ENCODE data around the gene KCNB1. TPM values are rescaled to one million over a fixed set of nuclear protein-coding genes. Genes with fewer than 3 reads are reported as not detected.

Gene KCNB1
- total RNA-seq, 2 donors from 2014 or later: 2.8 to 16.1 TPM

DNA sequence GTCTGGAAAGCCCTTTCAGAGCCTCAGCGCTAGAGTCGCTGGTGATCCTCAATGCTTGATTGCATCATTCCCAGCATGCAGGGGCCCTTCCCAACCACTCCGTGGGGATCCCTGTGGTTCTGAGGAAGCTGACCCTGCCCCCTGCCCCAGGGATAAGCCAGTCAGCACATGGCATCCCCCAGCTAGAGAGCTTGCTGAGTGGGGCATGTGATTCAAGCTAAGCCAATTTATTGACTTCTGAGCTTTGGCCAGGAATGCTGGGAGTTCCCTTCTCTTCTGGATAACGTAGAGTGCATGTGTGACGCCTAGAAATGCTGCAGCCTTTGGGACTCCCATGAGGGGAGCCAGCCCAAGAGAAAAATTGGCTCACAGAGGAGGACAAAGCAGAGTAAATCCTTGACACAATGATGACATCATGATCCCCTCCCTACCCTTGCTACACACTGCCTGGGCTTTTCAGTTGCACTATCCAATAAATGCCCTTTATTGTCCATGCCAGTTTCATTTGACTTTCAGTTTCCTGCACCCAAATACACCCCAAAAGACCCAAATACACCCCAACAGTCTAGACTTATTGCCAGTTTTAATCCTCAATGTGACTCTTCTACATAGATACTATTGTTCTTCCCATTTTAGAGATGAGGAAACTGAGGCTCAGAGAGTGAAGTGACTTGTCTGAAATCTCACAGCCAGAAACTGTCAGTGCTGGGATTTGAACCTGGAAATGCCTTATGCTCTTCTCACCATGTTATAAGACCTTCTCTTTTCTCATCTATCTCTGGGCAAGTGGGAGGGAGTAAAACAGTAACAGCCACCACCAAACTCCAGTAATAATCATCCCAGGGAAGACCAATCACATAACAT is 34.3 kb downstream of the KCNB1 start:
- intact Hi-C loops (cut with DNase I): loop anchor here (5.0 kb wide), 1 partner anchor 34 kb away; the partner anchor contains the start of gene KCNB1
- Histone ChIP-seq H3K4me3 (no peak overlapping the region), H3K36me3 (no peaks in the 10 kb centered on the region), H3K27me3 (replicated peaks; ENCODE audit: insufficient read depth) (no peaks in the 10 kb centered on the region), H3K9me3 (no peaks in the 10 kb centered on the region), H3K27ac (peak overlapping the region in 1 of 2 donors; percentile 58), H3K4me1 (replicated peaks) (no peaks in the 10 kb centered on the region)
- DNase-seq (ENCODE audit: low spot score): no peak
- no peak for TF ChIP-seq POLR2A (IDR thresholded peaks at IDR 0.05)
- TF ChIP-seq, protein P1, sequence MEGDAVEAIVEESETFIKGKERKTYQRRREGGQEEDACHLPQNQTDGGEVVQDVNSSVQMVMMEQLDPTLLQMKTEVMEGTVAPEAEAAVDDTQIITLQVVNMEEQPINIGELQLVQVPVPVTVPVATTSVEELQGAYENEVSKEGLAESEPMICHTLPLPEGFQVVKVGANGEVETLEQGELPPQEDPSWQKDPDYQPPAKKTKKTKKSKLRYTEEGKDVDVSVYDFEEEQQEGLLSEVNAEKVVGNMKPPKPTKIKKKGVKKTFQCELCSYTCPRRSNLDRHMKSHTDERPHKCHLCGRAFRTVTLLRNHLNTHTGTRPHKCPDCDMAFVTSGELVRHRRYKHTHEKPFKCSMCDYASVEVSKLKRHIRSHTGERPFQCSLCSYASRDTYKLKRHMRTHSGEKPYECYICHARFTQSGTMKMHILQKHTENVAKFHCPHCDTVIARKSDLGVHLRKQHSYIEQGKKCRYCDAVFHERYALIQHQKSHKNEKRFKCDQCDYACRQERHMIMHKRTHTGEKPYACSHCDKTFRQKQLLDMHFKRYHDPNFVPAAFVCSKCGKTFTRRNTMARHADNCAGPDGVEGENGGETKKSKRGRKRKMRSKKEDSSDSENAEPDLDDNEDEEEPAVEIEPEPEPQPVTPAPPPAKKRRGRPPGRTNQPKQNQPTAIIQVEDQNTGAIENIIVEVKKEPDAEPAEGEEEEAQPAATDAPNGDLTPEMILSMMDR (IDR thresholded peaks at IDR 0.05): no peak
- 63% methylated on average over 5 of the region's 5 CpGs for WGBS

DNA sequence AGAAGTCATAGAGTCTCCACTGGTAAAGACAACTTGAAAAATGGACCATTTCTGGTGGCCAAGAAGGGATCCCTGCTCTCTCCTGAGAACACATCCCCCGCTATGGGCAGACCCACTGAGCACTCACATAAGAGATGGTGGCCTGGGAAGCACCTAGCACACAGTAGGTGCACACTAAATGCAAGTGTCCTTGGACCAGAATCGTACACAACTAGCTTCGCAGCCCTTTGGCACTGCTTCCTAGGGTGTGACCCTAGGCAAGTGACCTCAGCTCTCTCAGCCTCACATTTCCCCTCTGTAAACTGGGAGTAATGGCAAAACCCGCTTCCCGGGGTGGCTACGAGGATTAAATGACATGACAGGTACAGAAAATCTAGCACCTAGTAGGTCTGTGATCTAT is 35.1 kb downstream of the KCNB1 start:
- Histone ChIP-seq H3K27me3 (replicated peaks; ENCODE audit: insufficient read depth) (no peaks in the 10 kb centered on the region), H3K27ac (peak overlapping the region; percentile 56 to 58), H3K36me3 (no peaks in the 10 kb centered on the region), H3K4me1 (replicated peaks) (no peaks in the 10 kb centered on the region), H3K4me3 (no peak overlapping the region), H3K9me3 (no peaks in the 10 kb centered on the region)
- TF ChIP-seq POLR2A (IDR thresholded peaks at IDR 0.05) (no peak), POLR2AphosphoS5 (IDR thresholded peaks at IDR 0.05) (no peak)
- TF ChIP-seq, protein P1 (IDR thresholded peaks at IDR 0.05): no peak
- WGBS: 88% methylated on average over 6 of the region's 6 CpGs
- no peak for DNase-seq (ENCODE audit: low spot score)
- intact Hi-C loops (cut with DNase I): loop anchor here (5.0 kb wide), 1 partner anchor 35 kb away; the partner anchor contains the start of gene KCNB1

DNA sequence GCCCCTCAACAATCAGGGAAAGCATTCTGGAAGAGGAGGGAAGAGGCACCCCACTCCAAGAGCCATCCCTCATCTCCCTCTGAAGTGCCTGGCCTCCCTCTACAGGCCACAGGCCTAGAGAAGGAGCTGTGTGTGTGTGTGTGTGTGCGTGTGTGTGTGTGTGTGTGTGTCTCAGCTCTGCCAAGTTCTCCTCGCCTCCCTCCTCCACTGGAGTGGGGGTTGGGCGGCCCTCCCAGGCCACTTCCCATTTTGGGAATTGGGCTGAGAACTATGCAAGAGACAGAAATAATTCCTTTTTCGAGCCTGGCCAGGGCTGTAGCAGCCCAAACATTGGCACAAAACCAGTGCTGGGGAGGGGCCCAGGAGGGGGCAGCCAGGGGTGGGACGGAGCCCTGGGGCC is 35.7 kb downstream of the KCNB1 start:
- intact Hi-C loops (cut with DNase I): loop anchor here (5.0 kb wide), 1 partner anchor 35 kb away; the partner anchor contains the start of gene KCNB1
- Histone ChIP-seq H3K4me1 (replicated peaks) (no peaks in the 10 kb centered on the region), H3K27ac (peak overlapping the region; percentile 56 to 58), H3K36me3 (no peaks in the 10 kb centered on the region), H3K9me3 (no peaks in the 10 kb centered on the region), H3K4me3 (no peak overlapping the region), H3K27me3 (replicated peaks; ENCODE audit: insufficient read depth) (no peaks in the 10 kb centered on the region)
- whole genome bisulfite sequencing: 14% methylated on average over 4 of the region's 5 CpGs
- TF ChIP-seq POLR2A (IDR thresholded peaks at IDR 0.05): no peak
- TF ChIP-seq, protein P1 (IDR thresholded peaks at IDR 0.05): peak in 2 of 4 experiments; percentile 15 to 36
- peak; percentile 27 for TF ChIP-seq POLR2AphosphoS5 (IDR thresholded peaks at IDR 0.05)
- peak; percentile 11 for DNase-seq (ENCODE audit: low spot score)

DNA sequence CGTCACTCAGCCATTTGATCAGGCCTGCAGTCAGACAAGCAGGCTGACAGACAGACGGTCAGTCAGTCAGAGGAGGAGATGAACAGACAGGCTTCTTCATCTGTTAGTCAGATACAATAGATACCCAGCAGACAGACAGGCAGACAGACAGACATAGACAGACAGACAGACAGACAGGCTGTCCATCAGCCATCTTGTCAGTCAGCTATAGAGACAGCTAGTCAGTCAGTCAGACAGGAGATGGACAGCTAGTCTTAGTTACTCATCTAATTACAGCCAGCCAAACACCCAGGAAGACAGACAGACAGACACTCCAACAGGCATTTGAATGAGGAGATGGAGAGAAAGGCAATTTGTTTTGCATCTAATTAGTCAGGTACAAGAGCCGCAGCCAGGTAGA is 36.4 kb downstream of the KCNB1 start:
- WGBS: 90% methylated on average over 3 of the region's 3 CpGs
- Histone ChIP-seq H3K27me3 (replicated peaks; ENCODE audit: insufficient read depth) (no peaks in the 10 kb centered on the region), H3K36me3 (no peaks in the 10 kb centered on the region), H3K9me3 (no peaks in the 10 kb centered on the region), H3K4me3 (no peak overlapping the region), H3K27ac (peak overlapping the region; percentile 38 to 50), H3K4me1 (replicated peaks) (no peaks in the 10 kb centered on the region)
- no peak for DNase-seq (ENCODE audit: low spot score)
- intact Hi-C loops (cut with DNase I): loop anchor here (5.0 kb wide), 1 partner anchor 36 kb away; the partner anchor contains the start of gene KCNB1
- TF ChIP-seq POLR2AphosphoS5 (IDR thresholded peaks at IDR 0.05) (no peak), POLR2A (IDR thresholded peaks at IDR 0.05) (no peak)
- TF ChIP-seq, protein P1 (IDR thresholded peaks at IDR 0.05): no peak

Data from prostate gland (tissue), 2 donors.